B cell (primary cell): ENCODE data around the gene MRRF.

Source experiments
- CTCF ChIP-seq: fragments of 200-600 bp; IDR thresholded peaks from one replicate; pipeline ENCODE4 v1.8.0; 2022; ENCODE audit warnings: antibody characterized with exemption, mild to moderate bottlenecking
- EZH2 ChIP-seq: IDR thresholded peaks from 2 replicates; pipeline ENCODE4 v1.6.1; 2012; ENCODE audit warnings: borderline replicate concordance, low read depth, mild to moderate bottlenecking, moderate library complexity, low read length; ENCODE audit not compliant: insufficient read depth, poor library complexity, severe bottlenecking

DNA sequence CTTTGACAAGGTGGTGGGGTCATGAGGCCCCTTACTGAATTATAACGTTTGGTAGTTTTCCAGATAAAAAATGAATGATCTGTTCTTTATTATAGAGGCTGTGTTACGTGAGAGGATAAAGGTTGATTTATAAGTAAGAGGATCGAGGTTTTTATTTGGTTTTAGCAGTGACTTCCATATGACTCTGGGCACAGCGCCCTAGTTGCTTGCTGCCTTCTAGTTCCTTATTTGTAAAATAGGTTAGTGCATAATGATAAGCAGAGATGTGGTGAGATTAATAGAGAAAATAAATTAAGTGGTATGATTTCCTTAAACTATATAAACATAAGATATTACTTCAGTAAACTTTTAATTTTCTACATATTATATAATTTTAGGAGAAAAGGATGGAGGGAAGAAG is 29.8 kb downstream of the MRRF start:
- no peak for TF ChIP-seq CTCF
- TF ChIP-seq EZH2, result no peak
